OCI-LY1 (cell line): ENCODE results near the gene P4HA1.

Experiments used
- EZH2 ChIP-seq: fragments of 200-600 bp; sonication (generic), shearing (Covaris generic); IDR thresholded peaks from 2 replicates; pipeline ENCODE4 v1.8.0; 2017; ENCODE audit warnings: borderline replicate concordance, mixed run types, mild to moderate bottlenecking, antibody characterized with exemption, low read length, moderate library complexity, mixed read lengths
- TF ChIP-seq, protein P1 (sequence below): fragments of 200-600 bp; sonication (generic), shearing (Covaris generic); IDR thresholded peaks from 2 replicates; pipeline ENCODE4 v1.5.1; 2017; ENCODE audit warnings: mild to moderate bottlenecking, antibody characterized with exemption, low read length, moderate library complexity, mixed read lengths

DNA sequence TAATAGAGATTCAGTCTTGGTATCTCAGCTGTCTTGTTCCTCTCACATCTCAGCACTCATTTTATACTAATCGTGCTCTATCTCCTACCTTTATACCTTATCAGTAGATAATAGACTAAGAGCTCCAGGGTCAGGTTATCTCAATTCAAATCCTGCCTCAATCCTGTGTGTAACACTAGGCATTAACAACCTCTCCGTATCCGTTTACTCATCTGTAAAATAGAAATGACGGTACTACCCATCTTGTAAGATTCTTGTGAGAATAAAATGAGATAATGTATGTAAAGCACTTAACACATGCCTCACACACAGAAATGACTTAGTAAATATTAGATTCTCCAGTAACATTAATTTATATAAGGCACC lies 622 bp upstream of the P4HA1 start:
- TF ChIP-seq, protein P1, sequence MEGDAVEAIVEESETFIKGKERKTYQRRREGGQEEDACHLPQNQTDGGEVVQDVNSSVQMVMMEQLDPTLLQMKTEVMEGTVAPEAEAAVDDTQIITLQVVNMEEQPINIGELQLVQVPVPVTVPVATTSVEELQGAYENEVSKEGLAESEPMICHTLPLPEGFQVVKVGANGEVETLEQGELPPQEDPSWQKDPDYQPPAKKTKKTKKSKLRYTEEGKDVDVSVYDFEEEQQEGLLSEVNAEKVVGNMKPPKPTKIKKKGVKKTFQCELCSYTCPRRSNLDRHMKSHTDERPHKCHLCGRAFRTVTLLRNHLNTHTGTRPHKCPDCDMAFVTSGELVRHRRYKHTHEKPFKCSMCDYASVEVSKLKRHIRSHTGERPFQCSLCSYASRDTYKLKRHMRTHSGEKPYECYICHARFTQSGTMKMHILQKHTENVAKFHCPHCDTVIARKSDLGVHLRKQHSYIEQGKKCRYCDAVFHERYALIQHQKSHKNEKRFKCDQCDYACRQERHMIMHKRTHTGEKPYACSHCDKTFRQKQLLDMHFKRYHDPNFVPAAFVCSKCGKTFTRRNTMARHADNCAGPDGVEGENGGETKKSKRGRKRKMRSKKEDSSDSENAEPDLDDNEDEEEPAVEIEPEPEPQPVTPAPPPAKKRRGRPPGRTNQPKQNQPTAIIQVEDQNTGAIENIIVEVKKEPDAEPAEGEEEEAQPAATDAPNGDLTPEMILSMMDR: no peak
- no peak for TF ChIP-seq EZH2
